Measurements from ENCODE around the gene TMEM135. TPM values are rescaled to one million over a fixed set of nuclear protein-coding genes. Genes with fewer than 3 reads are reported as not detected.

TMEM135 gene
- total RNA-seq, 4 donors from 2014 or later, result 17.2 to 69.6 (median 33.0) TPM

DNA sequence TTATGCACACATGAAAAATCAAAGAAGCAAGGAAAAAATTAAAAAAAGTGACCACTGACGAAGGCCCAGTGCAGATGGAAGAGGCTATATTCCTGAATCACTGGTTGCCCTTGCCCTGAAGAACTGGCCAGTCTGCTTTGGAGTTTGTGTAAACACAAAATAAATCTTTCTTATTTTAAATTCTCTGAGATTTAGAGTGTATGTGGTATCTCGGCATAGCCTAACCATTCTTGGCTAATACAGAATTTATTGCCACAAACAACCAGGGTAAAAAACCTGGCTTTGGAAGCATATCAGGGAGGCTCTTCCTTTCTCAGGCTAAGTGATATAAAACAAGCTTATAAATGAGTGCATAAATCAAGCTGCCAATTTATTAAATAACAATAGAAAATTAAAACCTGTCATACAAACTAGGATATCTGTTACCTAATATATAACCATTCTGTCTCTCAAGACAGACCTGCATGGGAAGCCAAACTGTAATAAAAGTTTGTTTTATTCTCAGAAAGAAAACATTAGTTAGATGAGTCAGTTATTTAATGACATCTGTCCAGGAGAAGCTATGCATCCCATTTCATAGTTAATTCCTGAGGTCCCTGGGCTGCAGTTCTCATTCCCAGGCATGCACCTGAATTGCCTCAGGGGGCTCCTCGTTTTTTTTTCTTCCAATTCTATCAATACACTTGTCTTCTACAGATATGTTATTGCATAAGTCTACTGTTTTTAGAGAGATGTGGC lies 6.1 kb upstream of the TMEM135 start:
- intact Hi-C loops (cut with DNase I), result no loop called here
- H3K27me3 ChIP-seq, result no peaks in the 10 kb centered on the region
- H3K4me3 ChIP-seq (replicated peaks in 1 of 3), result no peak overlapping the region
- peaks cover 0 to 5% of the 10 kb centered on the region in 2 donors for H3K4me1 ChIP-seq
- TF ChIP-seq POLR2A (IDR thresholded peaks at IDR 0.05), result no peak
- TF ChIP-seq, protein P1, sequence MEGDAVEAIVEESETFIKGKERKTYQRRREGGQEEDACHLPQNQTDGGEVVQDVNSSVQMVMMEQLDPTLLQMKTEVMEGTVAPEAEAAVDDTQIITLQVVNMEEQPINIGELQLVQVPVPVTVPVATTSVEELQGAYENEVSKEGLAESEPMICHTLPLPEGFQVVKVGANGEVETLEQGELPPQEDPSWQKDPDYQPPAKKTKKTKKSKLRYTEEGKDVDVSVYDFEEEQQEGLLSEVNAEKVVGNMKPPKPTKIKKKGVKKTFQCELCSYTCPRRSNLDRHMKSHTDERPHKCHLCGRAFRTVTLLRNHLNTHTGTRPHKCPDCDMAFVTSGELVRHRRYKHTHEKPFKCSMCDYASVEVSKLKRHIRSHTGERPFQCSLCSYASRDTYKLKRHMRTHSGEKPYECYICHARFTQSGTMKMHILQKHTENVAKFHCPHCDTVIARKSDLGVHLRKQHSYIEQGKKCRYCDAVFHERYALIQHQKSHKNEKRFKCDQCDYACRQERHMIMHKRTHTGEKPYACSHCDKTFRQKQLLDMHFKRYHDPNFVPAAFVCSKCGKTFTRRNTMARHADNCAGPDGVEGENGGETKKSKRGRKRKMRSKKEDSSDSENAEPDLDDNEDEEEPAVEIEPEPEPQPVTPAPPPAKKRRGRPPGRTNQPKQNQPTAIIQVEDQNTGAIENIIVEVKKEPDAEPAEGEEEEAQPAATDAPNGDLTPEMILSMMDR (IDR thresholded peaks at IDR 0.05), result no peak
- H3K9me3 ChIP-seq, result no peaks in the 10 kb centered on the region
- WGBS, 2 donors, result 84 to 85% methylated on average over 3 of the region's 3 CpGs
- H3K27ac ChIP-seq, result no peak overlapping the region
- H3K36me3 ChIP-seq, result no peaks in the 10 kb centered on the region
- DNase-seq, result no peak

DNA sequence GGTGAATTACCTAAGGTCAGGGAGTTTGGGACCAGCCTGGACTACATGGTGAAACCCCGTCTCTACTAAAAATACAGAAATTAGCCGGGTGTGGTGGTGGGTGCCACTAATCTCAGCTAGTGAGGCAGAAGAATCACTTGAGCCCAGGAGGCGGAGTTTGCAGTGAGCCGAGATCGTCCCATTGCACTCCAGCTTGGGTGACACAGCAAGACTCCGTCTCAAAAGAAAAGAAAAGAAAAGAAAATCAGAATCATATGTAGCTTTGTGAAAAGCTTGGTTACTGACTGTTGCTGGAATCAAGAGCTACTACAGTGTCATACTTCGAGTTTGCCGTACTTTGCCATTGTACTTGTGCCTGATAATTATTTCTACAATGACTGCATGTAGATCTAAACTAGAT lies 4.2 kb upstream of the TMEM135 start:
- no peaks in the 10 kb centered on the region for H3K27me3 ChIP-seq
- H3K9me3 ChIP-seq, result no peaks in the 10 kb centered on the region
- no peaks in the 10 kb centered on the region for H3K36me3 ChIP-seq
- peak; percentile 3 to 9 for DNase-seq
- peaks cover 5 to 8% of the 10 kb centered on the region in 2 donors for H3K4me1 ChIP-seq
- TF ChIP-seq, protein P1 (IDR thresholded peaks at IDR 0.05), result no peak
- intact Hi-C loops (cut with DNase I), result no loop called here
- 59 to 67% methylated on average over 8 of the region's 8 CpGs for WGBS, 2 donors
- no peak overlapping the region for H3K27ac ChIP-seq
- no peak overlapping the region for H3K4me3 ChIP-seq (replicated peaks in 1 of 3)

DNA sequence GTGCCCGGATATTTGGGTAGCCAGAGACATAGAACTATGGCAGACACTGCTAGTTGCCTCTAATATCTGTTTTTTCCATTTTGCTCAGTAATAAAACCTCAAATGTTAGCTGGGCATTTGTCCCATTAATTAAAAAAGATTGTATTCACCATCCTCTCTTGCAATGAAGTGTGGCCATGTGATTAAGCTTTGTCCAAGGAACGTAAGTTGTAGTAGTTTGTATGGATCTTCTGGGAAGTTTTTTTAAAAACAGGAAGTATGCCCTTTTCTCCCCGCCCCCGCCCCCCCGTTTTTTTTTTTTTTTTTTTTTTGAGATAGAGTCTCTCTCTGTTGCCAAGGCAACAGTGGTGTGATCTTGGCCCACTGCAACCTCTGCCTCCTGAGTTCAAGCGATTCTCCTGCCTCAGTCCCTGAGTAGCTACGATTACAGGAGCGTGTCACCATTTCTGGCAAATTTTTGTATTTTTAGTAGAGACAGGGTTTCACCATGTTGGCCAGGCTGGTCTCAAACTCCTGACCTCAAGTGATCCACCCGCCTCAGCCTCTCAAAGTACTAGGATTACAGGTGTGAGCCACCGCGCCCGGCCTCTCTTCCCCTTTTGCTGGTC lies 1.7 kb upstream of the TMEM135 start:
- no peaks in the 10 kb centered on the region for H3K27me3 ChIP-seq
- peak overlapping the region in 2 of 3 donors; percentile 94 to 98 for H3K27ac ChIP-seq
- no peaks in the 10 kb centered on the region for H3K36me3 ChIP-seq
- H3K4me3 ChIP-seq (replicated peaks in 1 of 3), result no peak overlapping the region
- 73% methylated on average over 12 of the region's 12 CpGs for WGBS, 2 donors
- TF ChIP-seq, protein P1 (IDR thresholded peaks at IDR 0.05), result no peak
- no peak for TF ChIP-seq POLR2A (IDR thresholded peaks at IDR 0.05)
- no peak for DNase-seq
- intact Hi-C loops (cut with DNase I), result loop anchor here (5.0 kb wide), 1 partner anchor 79 kb away; the partner anchor contains the start of gene FZD4
- H3K4me1 ChIP-seq, result peaks cover 20 to 23% of the 10 kb centered on the region in 2 donors
- no peaks in the 10 kb centered on the region for H3K9me3 ChIP-seq

DNA sequence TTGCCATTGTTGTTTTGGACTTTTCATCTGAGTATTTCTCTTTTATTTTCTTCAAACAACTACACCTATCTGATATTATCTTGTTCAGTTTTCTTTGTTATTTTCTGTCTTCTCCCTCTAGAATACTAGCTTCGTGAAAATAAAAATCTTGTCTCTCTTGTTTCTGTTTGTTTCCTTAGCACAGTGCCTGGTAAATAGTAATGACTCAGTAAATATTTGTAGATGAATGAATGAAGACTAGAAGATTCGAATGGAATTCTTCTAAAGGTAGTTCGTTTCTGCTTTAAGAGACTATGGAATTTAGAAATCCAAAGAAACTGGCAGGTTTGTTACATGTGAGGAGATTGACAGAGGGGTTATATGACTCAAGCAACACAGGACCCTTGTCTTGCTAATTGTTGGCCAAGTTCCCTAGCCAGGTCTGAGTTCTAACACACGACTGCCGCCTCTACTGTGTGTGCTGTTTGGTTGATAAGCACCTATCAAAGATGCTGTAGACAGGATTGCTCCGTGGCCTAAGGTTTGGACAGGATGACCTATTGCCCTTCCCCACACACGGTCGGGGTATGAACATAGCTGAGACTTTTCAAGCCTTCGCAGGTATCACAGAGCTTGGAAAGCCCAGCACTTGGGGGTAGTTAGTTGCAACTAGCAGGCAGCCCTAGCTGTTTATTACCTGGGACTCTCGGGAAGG lies 831 bp upstream of the TMEM135 start:
- intact Hi-C loops (cut with DNase I), result loop anchor here (5.0 kb wide), 1 partner anchor 80 kb away; the partner anchor contains the start of gene FZD4
- no peak for DNase-seq
- Histone ChIP-seq H3K9me3 (no peaks in the 10 kb centered on the region), H3K4me3 (replicated peaks in 1 of 3) (peak overlapping the region in 2 of 3 donors; percentile 70 to 100), H3K27me3 (no peaks in the 10 kb centered on the region), H3K4me1 (peaks cover 23 to 25% of the 10 kb centered on the region in 2 donors), H3K27ac (peak overlapping the region; percentile 72 to 98 (median 94)), H3K36me3 (no peaks in the 10 kb centered on the region)
- TF ChIP-seq, protein P1 (IDR thresholded peaks at IDR 0.05), result no peak
- no peak for TF ChIP-seq POLR2A (IDR thresholded peaks at IDR 0.05)
- WGBS, 2 donors, result 39% methylated on average over 9 to 10 of the region's 10 CpGs

All from thyroid gland (tissue), 4 donors.